NCI-H2196 (cell line): ENCODE data around the gene RAB11FIP4.
A peak's percentile ranks its signal among the peaks of the same experiment; 100 is the strongest.

Source experiments
- DNase-seq: peaks from one replicate; lab custom pipeline; 2025; ENCODE audit not compliant: unreplicated experiment; lab: John Stamatoyannopoulos, UW

RAB11FIP4 gene

DNA sequence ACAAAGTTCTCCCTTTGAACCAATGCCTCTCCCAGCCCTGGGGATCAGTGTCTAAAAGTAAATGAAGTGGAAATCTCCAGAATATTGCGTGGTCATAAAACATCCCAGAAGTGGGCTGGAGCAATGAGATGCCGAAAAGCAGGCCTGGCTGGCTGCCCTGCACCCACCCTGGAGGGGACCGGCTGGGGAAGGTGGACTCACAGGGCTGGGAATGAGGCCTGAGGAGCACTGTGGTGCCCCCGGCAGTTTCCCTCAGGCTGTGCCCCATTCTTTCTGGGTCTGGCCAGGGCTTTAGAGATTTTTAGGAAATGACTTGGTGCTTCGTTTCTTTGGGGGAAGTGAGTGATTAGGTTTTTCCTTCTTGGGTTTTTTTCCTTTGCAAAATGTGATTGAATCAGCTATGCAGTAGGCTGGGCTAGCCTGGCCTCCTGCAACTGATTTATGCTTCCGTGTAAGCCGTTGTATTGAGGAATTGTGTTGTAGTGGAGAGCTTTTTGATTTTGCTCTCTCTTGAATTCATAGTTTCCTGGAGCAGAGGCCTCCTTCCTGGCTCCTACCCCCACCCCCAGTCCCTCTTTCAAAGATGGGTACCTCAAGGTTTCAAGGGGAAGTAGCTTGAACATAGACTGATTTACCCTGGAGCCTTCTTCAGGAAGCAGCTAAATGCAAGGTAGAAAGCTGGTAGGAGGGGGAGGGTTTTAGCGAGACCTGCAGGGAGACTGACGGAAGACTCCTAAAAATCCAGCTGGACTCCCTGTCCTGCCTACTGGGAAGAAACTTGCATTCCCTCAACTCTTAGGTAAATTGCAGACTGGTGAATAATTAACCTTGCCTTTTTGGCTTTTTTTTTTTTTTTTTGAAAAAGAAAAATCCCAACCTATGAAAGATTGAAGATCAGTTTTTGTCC, 170.2 kb downstream of the RAB11FIP4 start:
- no peak for DNase-seq

GRCh38 chr17:31562376-31562840, 170.9 kb downstream of the RAB11FIP4 start:
- no peak for DNase-seq

DNA sequence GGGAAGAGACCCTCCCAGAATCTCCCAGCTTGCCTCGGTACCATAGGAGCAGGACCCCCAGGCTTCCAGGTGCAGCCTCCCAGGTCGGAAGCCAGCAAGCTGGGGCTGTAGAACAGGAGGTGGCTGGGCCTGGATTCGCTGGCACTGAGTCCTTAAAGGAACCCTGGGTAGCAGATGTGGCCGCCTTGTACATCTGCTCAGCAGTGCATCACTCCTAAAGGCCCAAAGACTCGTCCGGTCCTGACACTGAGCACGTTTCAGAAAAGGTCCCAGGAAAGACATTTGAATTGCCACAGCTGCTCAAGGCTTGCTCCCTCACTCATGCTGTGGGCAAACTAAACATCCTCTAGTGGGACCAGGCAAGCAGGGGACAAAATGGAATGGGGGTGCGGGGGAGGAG, 172.8 kb downstream of the RAB11FIP4 start:
- no peak for DNase-seq

GRCh38 chr17:31564883-31565301, 173.4 kb downstream of the RAB11FIP4 start:
- no peak for DNase-seq

GRCh38 chr17:31565652-31566051, 174.2 kb downstream of the RAB11FIP4 start:
- no peak for DNase-seq

DNA sequence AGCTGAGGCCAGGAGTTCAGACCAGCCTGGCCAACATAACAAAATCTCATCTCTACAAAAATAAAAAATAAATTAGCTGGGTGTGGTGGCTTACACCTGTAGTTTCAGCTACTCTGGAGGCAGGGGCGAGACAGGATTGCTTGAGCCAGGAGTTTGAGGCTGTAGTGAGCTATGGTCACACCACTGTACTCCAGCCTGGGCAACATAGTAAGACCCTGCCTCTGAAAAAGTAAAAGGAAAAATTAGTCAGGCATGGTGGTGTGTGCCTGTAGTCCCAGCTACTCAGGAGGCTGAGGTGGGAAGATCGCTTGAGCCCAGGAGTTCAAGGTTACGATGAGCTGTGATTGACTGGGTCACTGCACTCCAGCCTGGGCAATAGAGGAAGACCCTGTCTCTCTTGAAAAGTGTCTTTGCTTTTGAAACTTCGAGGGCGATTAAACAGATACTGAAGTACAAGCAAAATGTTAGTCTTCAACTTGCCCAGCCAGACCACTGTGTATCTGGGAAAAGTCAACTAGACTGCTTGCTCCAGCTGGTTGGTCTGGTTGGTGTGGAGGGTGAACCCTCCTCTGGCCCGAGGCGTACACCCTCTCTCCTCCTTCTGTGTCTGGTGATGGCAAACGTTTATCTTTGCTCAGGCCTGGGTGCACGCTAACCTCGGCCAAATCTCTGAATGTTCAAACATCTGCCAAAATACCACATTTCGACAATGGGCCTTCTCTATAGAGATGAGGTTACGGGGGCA, 174.9 kb downstream of the RAB11FIP4 start:
- no peak for DNase-seq

GRCh38 chr17:31566992-31567373, 175.5 kb downstream of the RAB11FIP4 start:
- no peak for DNase-seq

DNA sequence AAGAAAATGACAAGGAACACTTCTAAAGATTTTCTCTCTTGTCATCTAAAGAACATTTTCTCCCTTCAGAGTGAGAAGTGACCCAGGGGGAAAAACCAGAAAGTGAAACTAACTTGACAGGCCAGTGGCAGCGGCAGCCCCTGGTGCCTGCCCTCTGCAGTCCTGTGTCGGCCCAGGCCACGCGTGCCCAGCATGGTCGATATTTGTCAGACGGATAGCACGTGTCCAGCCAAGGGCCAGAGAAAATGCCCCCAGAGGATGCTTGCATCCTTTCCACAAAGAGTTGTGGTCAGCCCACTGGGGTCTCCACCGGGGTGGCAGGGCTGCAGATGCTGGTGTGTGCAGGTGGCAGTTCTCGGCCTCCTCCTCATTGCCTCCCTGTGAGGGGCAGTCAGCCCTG, 176.6 kb downstream of the RAB11FIP4 start:
- no peak for DNase-seq

GRCh38 chr17:31568539-31568938, 177.1 kb downstream of the RAB11FIP4 start:
- no peak for DNase-seq

DNA sequence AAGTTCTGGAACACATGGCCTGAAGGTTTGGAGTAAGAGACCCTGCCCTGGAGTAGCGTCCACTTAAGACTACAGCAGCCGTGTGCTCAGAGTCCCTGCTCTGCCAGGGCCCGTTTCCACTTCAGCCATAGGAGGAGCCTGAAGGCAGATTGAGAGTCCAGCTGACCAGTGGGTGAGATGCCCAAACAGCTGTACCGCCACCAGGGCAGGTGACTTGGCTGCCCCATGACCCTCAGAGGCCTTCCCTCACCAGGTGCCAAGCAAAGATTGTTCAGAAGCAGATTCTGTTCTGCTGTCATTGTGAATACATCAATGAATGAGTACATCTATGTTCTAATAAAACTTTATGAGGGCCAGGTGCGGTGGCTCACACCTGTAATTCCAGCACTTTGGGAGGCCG, 178.8 kb downstream of the RAB11FIP4 start:
- DNase-seq, result no peak

GRCh38 chr17:31570951-31571892, 179.7 kb downstream of the RAB11FIP4 start:
- DNase-seq, result no peak

DNA sequence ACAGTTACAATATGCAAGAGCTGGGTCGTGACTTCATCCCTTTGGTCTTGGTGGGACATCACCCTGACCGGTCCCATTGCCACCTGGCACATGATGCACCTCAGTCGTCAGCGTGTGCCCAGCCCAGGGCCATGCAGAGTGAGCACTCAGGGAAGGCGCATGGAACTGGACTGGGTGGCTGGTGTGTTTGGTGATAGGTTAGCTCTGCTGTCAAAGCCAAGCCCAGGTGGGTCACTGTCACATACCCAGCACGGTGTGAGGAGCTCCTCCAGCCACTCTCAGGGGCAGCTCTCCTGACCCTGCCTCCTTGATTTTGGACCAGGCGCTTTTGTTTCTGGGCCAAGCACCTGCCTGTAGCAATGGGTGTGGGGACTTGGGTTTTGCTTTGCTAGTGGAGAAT, 180.9 kb downstream of the RAB11FIP4 start:
- DNase-seq, result no peak

- DNase-seq, result no peak
These were observed 181.6 kb downstream of the RAB11FIP4 start for GRCh38 chr17:31573047-31573446.

DNA sequence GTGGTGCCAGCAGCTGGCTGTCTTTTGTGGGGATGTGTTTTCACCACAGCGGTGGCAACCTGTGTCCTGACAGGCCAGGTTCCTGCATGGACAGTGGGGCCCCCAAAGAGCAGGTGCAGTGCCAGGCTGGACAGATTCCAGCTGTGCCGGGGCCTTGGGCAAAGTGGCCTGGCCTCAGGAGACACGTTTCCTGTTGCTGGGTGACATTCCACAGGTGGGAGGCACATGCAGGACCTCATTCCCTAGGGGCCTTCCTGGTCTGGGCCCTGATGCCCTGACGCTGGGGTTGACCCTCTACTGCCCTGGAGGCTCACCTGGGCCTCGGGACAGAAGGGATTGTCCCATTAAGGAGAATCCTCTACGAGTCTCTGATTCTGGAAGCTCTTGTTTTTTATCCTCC, 182.4 kb downstream of the RAB11FIP4 start:
- no peak for DNase-seq

DNA sequence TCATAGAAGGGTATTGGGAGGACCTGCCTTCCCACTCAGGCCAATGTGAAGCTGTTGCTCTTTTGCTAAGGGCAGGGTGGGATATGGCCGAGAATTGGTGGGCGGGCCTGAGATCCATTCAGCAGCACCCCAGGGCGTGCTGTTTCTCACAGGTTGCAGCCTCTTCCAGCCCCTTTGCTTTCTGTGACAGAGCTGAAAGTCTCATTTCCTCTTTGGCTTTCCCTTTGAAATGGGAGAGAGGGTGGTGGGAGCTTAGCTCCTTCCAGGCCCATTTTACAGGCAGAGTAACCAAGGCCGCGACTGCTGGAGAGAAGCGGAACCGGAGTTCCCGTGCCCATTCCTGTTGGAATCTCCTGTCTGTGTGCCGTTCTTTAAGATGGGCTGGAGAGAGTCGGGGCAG, 183.0 kb downstream of the RAB11FIP4 start:
- no peak for DNase-seq

GRCh38 chr17:31575043-31575442, 183.6 kb downstream of the RAB11FIP4 start:
- DNase-seq, result no peak

DNA sequence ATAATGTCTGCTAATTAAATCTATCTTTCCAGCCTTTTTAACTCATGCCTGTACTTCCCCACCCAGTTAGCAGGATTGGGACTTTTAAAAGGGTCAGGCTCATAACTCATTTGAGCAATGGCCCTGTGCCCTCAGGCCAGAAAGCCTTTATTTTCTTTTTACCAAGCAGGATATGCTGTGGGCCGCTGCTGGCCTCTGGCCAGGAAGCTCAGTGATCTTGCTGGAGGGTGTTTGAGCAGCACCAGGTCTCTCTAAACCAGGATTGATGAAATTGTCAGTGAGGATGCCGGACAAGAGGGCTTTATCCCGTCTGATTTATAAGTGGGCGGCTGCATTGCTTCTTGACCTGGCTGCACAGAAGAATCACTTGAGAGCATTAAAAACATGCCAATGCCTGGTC, 187.8 kb downstream of the RAB11FIP4 start:
- DNase-seq, result peak; percentile 7

- no peak for DNase-seq
These were observed 188.8 kb downstream of the RAB11FIP4 start for GRCh38 chr17:31580316-31580705.

DNA sequence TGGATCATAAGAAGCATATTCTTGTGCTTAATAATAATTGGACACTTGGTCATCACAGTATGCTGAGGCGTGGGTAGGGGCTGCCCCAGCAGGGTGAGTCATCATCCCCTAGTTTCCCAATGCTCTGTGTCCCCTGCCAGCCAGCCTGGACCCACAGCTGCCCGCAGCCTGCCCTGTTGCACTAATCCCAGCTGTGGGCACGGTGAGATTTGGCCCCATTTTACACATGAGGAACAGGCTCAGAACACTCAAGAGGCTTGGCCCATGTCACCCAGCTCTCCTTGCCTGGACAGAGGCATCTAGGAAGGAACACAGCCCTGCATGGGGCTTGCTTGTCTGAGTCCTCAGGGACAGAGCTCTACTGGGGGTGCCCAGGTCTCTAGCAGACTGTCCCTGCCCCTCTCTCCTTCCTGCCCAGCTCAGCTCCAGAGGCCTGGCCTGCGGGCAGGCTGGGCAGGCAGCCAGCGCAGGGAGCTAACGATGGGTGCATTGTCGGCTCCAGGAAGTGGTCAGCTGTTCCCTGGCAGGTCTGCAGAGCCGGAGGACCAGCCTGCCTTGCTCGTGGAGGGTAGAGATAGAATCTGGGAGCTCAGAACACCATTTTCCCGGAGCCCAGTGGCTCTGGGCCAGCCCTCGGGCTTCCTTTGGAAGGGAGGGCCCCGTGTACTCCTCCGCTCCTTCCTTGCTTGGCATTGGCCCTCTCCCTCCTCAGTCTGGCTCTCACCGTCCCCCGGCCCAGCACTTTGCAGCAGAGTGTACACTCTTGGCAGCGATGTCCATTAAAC, 189.4 kb downstream of the RAB11FIP4 start:
- peak; percentile 72 for DNase-seq

DNA sequence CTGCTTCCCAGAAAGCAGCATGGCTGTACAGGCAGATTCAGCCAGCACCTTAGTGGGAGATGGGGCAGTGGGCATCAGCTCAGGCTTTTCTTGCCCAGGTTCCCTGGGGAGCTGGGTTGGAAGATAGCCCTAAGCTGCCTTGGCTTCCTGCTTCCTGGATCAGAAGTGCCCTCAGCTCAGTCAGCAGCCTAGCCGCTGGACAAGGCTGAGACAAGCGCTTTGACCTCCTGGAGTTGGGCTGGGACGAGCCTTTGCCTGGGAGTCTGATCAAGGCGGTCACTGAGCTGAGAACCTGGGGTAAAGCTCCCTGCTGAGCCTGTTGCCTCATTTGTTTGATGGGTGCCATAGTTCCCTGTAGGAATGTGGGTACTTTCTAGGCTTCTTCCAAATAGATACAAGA, 190.0 kb downstream of the RAB11FIP4 start:
- DNase-seq, result peak; percentile 22
